PC-9 (cell line): ENCODE results near the gene FTL. TPM values are rescaled to one million over a fixed set of nuclear protein-coding genes. Genes with fewer than 3 reads are reported as not detected.

ENCODE experiments used
- BruUV-seq: library from RNA; stranded (reverse); fragments of 400-500 nt; replicated peaks from 2 replicates; lab custom pipeline; 2021; lab: Mats Ljungman, UMichigan
- CTCF ChIA-PET: fragments of 300-600 bp; sonication (Branson Sonifier 250); formaldehyde crosslinking; loops from one replicate; lab custom pipeline; 2022; ENCODE audit warnings: antibody characterized with exemption; lab: Charles Lee
- POLR2A ChIA-PET: fragments of 300-600 bp; sonication (Branson Sonifier 250); formaldehyde crosslinking; loops from one replicate; lab custom pipeline; 2022; ENCODE audit warnings: antibody characterized with exemption; ENCODE audit not compliant: unreplicated experiment; lab: Charles Lee
- DNase-seq, 2 experiments: peaks; one replicate each; pipeline versions ENCODE4 v3.0.0 to v3.0.0-alpha.2; 2015 to 2022; ENCODE audit warnings: mixed read lengths in 1 of 2
- H2AFZ ChIP-seq: fragments of 200-600 bp; sonication (generic); 2 replicates; pipeline ENCODE4 v1.8.1; 2017; ENCODE audit warnings: antibody characterized with exemption
- H3F3A ChIP-seq: fragments of 200-600 bp; sonication (generic); 2 replicates; pipeline ENCODE4 v1.8.1; 2017; ENCODE audit warnings: antibody characterized with exemption, mild to moderate bottlenecking, low read depth; ENCODE audit not compliant: insufficient read depth
- H3K27ac ChIP-seq: fragments of 200-600 bp; sonication (generic); 2 replicates; pipeline ENCODE4 v1.6.1; 2016; ENCODE audit warnings: mixed run types
- H3K27me3 ChIP-seq: fragments of 200-600 bp; sonication (generic); 2 replicates; pipeline ENCODE4 v1.6.1; 2016; ENCODE audit warnings: low read depth, mixed run types; ENCODE audit not compliant: insufficient read depth
- H3K36me3 ChIP-seq: fragments of 200-600 bp; sonication (generic); 2 replicates; pipeline ENCODE4 v1.6.1; 2016; ENCODE audit warnings: low read depth, mixed run types
- H3K4me1 ChIP-seq: fragments of 200-600 bp; sonication (generic); replicated peaks from 2 replicates; pipeline ENCODE4 v1.6.1; 2016; ENCODE audit warnings: mixed run types; ENCODE audit not compliant: insufficient read depth
- H3K4me2 ChIP-seq: fragments of 200-600 bp; sonication (generic); 2 replicates; pipeline ENCODE4 v1.6.1; 2017; ENCODE audit warnings: mixed run types
- H3K4me3 ChIP-seq: fragments of 200-600 bp; sonication (generic); 2 replicates; pipeline ENCODE4 v1.6.1; 2016; ENCODE audit warnings: mixed run types
- H3K79me2 ChIP-seq: fragments of 200-600 bp; sonication (generic); 2 replicates; pipeline ENCODE4 v1.6.1; 2017; ENCODE audit warnings: low read depth, mixed run types
- H3K9me2 ChIP-seq: fragments of 200-600 bp; sonication (generic); 2 replicates; pipeline ENCODE4 v1.8.1; 2017; ENCODE audit warnings: mild to moderate bottlenecking; ENCODE audit not compliant: insufficient read depth
- H3K9me3 ChIP-seq: fragments of 200-600 bp; sonication (generic); 2 replicates; pipeline ENCODE4 v1.8.1; 2016; ENCODE audit warnings: low read depth; ENCODE audit not compliant: insufficient read depth
- H4K20me1 ChIP-seq: fragments of 200-600 bp; sonication (generic); 2 replicates; pipeline ENCODE4 v1.8.1; 2017; ENCODE audit not compliant: insufficient read depth
- EZH2 ChIP-seq: fragments of 200-600 bp; sonication (generic); IDR thresholded peaks from 2 replicates; pipeline ENCODE4 v1.8.0; 2017; ENCODE audit warnings: antibody characterized with exemption, low read depth
- intact Hi-C: fragments of 100-400 bp; cut with micrococcal nuclease; formaldehyde crosslinking; loops from one replicate; pipeline ENCODE4 v1.10.0; 2022; ENCODE audit not compliant: unreplicated experiment
- microRNA-seq: library from miRNA; unstranded; fragments of <30 nt; microRNA quantifications from one replicate; pipeline ENCODE4 v1.2.0, GENCODE V29; 2021; ENCODE audit warnings: borderline number of aligned reads, borderline replicate concordance
- total RNA-seq: library from RNA; stranded (reverse); gene quantifications from 2 replicates; pipeline ENCODE4 v1.2.3, GENCODE V29; 2021
- TF ChIP-seq, protein P1 (sequence below): fragments of 200-600 bp; sonication (generic); conservative IDR thresholded peaks from 2 replicates; pipeline ENCODE4 v1.6.1; 2017; ENCODE audit warnings: mixed run types, antibody characterized with exemption, mild to moderate bottlenecking, moderate library complexity

The FTL gene
- total RNA-seq, 1 experiment from 2014 or later = 3,822 TPM

DNA sequence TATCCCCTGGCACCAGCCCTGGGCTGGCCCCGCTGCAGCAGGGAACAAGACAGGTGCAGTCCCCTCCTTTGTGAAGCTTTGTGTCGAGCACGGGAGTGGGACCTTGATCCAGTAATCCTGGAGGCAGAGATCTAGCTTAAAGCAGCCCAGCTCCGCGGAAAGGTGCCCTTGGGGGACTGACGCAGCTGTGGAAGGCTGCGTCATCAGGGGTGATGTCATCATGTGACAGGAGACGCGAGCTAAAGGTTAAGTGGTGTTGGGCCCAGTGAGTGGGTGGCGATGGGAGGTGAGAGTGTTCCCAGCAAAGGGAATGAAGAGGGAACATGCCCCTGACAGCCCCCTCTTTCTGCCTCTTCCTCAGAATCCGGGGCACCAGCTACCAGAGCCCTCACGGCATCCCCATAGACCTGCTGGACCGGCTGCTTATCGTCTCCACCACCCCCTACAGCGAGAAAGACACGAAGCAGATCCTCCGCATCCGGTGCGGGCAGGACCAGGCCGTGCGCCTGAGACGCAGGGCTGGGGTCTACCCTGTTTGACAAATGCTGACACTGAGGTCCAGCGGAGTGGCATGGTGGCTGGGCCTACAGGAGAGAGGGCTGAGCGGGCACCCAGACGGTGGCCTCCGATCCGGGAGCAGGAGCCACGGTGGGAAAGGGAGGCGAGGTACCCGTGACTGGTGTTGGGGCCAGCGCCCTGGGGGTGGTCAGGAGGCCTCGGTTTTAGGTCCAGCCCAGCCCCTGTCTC is 49.2 kb downstream of the FTL start:
- Histone ChIP-seq H4K20me1 (peaks cover 8% of the 10 kb centered on the region; the same call in 1 of the 2 replicates), H3K27ac (no peak overlapping the region), H3K9me2 (no peaks in the 10 kb centered on the region), H3K4me1 (peaks cover 9% of the 10 kb centered on the region; the same call in 1 of the 2 replicates), H3K4me2 (no peak overlapping the region), H2AFZ (no peak overlapping the region), H3K79me2 (no peaks in the 10 kb centered on the region), H3K4me3 (no peak overlapping the region), H3K36me3 (peaks cover 7% of the 10 kb centered on the region; the same call in 1 of the 2 replicates), H3F3A (peaks cover 20% of the 10 kb centered on the region), H3K9me3 (no peaks in the 10 kb centered on the region), H3K27me3 (no peaks in the 10 kb centered on the region)
- intact Hi-C loops = no loop called here
- ChIA-PET POLR2A (interaction anchor here (0.6 kb wide), 1 partner anchor 10 kb away, joined by 3 read pairs; no protein-coding TSS in a partner anchor), CTCF (no interaction called here)
- DNase-seq = no peak
- no TSS peak for BruUV-seq
- TF ChIP-seq EZH2 = no peak

DNA sequence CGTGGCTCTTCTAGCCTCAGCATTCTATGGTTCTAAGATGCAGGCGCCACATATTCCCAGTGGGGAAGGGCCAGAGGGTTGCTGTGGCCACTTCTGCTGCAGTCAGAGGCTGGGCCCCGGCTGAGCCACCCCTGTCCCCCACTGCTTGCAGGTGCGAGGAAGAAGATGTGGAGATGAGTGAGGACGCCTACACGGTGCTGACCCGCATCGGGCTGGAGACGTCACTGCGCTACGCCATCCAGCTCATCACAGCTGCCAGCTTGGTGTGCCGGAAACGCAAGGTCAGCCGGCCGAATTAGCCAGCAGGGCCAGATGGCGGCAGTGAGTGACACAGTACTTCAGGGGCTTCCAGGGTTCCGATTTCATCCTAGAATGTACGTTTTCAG is 49.8 kb downstream of the FTL start:
- H3K4me2 ChIP-seq = no peak overlapping the region
- TF ChIP-seq EZH2 = no peak
- TF ChIP-seq, protein P1, sequence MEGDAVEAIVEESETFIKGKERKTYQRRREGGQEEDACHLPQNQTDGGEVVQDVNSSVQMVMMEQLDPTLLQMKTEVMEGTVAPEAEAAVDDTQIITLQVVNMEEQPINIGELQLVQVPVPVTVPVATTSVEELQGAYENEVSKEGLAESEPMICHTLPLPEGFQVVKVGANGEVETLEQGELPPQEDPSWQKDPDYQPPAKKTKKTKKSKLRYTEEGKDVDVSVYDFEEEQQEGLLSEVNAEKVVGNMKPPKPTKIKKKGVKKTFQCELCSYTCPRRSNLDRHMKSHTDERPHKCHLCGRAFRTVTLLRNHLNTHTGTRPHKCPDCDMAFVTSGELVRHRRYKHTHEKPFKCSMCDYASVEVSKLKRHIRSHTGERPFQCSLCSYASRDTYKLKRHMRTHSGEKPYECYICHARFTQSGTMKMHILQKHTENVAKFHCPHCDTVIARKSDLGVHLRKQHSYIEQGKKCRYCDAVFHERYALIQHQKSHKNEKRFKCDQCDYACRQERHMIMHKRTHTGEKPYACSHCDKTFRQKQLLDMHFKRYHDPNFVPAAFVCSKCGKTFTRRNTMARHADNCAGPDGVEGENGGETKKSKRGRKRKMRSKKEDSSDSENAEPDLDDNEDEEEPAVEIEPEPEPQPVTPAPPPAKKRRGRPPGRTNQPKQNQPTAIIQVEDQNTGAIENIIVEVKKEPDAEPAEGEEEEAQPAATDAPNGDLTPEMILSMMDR = no peak
- no peak overlapping the region for H3K4me3 ChIP-seq
- no peaks in the 10 kb centered on the region for H3K79me2 ChIP-seq
- no peaks in the 10 kb centered on the region for H3K9me2 ChIP-seq
- H3K36me3 ChIP-seq = peaks cover 7% of the 10 kb centered on the region; the same call in 1 of the 2 replicates
- CTCF ChIA-PET = no interaction called here
- intact Hi-C loops = loop anchor here (5.0 kb wide), 1 partner anchor 42 kb away; the partner anchor contains the start of gene CGB7
- no peak for DNase-seq
- no TSS peak for BruUV-seq
- H2AFZ ChIP-seq = no peak overlapping the region
- H4K20me1 ChIP-seq = peaks cover 4% of the 10 kb centered on the region; the same call in 1 of the 2 replicates
- POLR2A ChIA-PET = no interaction called here
- H3K9me3 ChIP-seq = no peaks in the 10 kb centered on the region
- no peak overlapping the region for H3K27ac ChIP-seq
- H3K27me3 ChIP-seq = no peaks in the 10 kb centered on the region
- H3F3A ChIP-seq = peaks cover 20% of the 10 kb centered on the region
- H3K4me1 ChIP-seq = peaks cover 9% of the 10 kb centered on the region; the same call in 1 of the 2 replicates

DNA sequence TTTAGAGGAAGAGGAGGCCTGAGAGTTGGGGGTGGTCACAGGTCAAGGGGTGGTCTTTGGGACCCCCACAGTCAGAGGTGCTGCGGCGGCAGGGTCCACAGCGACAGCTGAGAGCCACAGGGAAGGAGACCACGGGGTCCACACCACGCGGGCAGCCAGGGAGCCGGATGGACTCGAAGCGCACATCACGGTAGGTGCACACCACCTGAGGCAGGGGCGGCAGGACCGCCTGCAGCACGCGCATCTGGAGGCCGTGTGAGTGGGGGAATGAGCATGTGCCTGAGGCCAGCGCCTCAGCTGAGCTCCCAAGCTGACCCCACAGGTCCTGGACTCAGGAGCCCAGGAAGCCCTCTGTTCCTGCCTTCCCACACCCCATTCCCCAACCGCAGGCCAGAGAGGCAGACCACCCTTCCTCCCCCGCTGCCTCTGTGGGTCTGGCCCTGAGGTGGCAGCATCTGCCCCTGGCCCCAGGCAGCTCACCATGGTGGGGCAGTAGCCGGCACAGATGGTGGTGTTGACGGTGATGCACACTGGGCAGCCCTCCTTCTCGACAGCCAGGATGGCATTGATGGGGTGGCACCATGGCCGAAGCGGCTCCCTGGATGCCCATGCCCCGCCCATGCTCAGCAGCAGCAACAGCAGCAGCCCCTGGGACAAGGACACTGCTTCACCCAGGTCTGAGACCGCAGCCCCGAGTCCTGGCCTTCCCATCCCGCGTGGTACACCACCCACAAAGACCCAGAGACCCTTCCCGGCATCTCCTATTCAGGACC is 51.1 kb downstream of the FTL start:
- H3K9me2 ChIP-seq = no peaks in the 10 kb centered on the region

More for the DNA sequence above, 51.1 kb downstream of the FTL start:
- Histone ChIP-seq H3K9me3 (no peaks in the 10 kb centered on the region), H3K4me1 (peaks cover 9% of the 10 kb centered on the region; the same call in 1 of the 2 replicates), H3K27me3 (no peaks in the 10 kb centered on the region), H3K27ac (no peak overlapping the region), H4K20me1 (no peaks in the 10 kb centered on the region), H2AFZ (no peak overlapping the region), H3K79me2 (no peaks in the 10 kb centered on the region), H3K36me3 (peaks cover 7% of the 10 kb centered on the region; the same call in 1 of the 2 replicates), H3K4me3 (no peak overlapping the region), H3F3A (peaks cover 31% of the 10 kb centered on the region), H3K4me2 (no peak overlapping the region)
- POLR2A ChIA-PET = interaction anchor here (0.5 to 0.6 kb wide), 2 partner anchors 48 to 71 kb away, joined by 3 to 25 read pairs; no protein-coding TSS in a partner anchor
- no peak for TF ChIP-seq EZH2
- TF ChIP-seq, protein P1 = no peak
- CTCF ChIA-PET = no interaction called here
- intact Hi-C loops = loop anchor here (5.0 kb wide), 1 partner anchor 41 kb away; the partner anchor contains the start of gene CGB7
- BruUV-seq = no TSS peak
- DNase-seq = no peak

Small RNA genes within 50 kb of the gene (microRNA-seq; reads per million reads assigned to microRNA genes)
- gene MIR6798 = not detected

Other genes starting within 250 kb of the FTL start
- gene MAMSTR, start 245.6 kb upstream of the FTL start, total RNA-seq = 2.6 and 3.9 TPM in 2 replicates
- gene RASIP1, start 224.7 kb upstream of the FTL start, total RNA-seq = 1.3 and 1.4 TPM in 2 replicates
- gene IZUMO1, start 218.4 kb upstream of the FTL start, total RNA-seq = 2.2 and 3.0 TPM in 2 replicates
- 7.9 and 9.6 TPM in 2 replicates for gene FUT1, start 212.7 kb upstream of the FTL start, total RNA-seq
- 0.41 and 0.78 TPM in 2 replicates for gene FGF21, start 209.8 kb upstream of the FTL start, total RNA-seq
- 69.7 and 70.5 TPM in 2 replicates for gene BCAT2, start 154.3 kb upstream of the FTL start, total RNA-seq
- gene HSD17B14, start 128.8 kb upstream of the FTL start, total RNA-seq = 20.7 and 33.6 TPM in 2 replicates
- 0.79 and 1.8 TPM in 2 replicates for gene PLEKHA4, start 96.7 kb upstream of the FTL start, total RNA-seq
- gene PPP1R15A, start 92.9 kb upstream of the FTL start, total RNA-seq = 49.5 and 53.6 TPM in 2 replicates
- gene TULP2, start 66.6 kb upstream of the FTL start, total RNA-seq = not detected in 2 replicates
- gene NUCB1, start 65.0 kb upstream of the FTL start, total RNA-seq = 185 and 216 TPM in 2 replicates
- gene DHDH, start 31.6 kb upstream of the FTL start, total RNA-seq = 2.0 and 2.4 TPM in 2 replicates
- 140 and 198 TPM in 2 replicates for gene BAX, start 10.4 kb upstream of the FTL start, total RNA-seq
- 47.5 and 54.2 TPM in 2 replicates for gene GYS1, start 28.0 kb downstream of the FTL start, total RNA-seq
- gene RUVBL2, start 28.6 kb downstream of the FTL start, total RNA-seq = 175 and 179 TPM in 2 replicates
- 1.6 and 3.5 TPM in 2 replicates for gene LHB, start 51.8 kb downstream of the FTL start, total RNA-seq
- gene CGB3, start 59.0 kb downstream of the FTL start, total RNA-seq = not detected in 2 replicates
- not detected in 2 replicates for gene CGB2, start 66.6 kb downstream of the FTL start, total RNA-seq
- 0.83 TPM in 1 of 2 replicates, not detected in the other for gene CGB1, start 71.6 kb downstream of the FTL start, total RNA-seq
- 1.1 and 1.9 TPM in 2 replicates for gene CGB5, start 78.5 kb downstream of the FTL start, total RNA-seq
- 1.0 and 5.3 TPM in 2 replicates for gene CGB8, start 83.8 kb downstream of the FTL start, total RNA-seq
- gene CGB7, start 92.4 kb downstream of the FTL start, total RNA-seq = 4.8 and 6.8 TPM in 2 replicates
- gene NTF4, start 99.5 kb downstream of the FTL start, total RNA-seq = 14.0 and 18.6 TPM in 2 replicates
- gene KCNA7, start 107.4 kb downstream of the FTL start, total RNA-seq = not detected in 2 replicates
- 151 and 199 TPM in 2 replicates for gene SNRNP70, start 120.1 kb downstream of the FTL start, total RNA-seq
- gene LIN7B, start 149.1 kb downstream of the FTL start, total RNA-seq = 6.5 and 7.0 TPM in 2 replicates
- 1.5 and 3.0 TPM in 2 replicates for gene C19orf73, start 153.8 kb downstream of the FTL start, total RNA-seq
- 8.3 and 10.1 TPM in 2 replicates for gene PPFIA3, start 154.2 kb downstream of the FTL start, total RNA-seq
- 0.50 TPM in 1 of 2 replicates, not detected in the other for gene HRC, start 190.1 kb downstream of the FTL start, total RNA-seq
- 43.8 and 62.3 TPM in 2 replicates for gene TRPM4, start 192.5 kb downstream of the FTL start, total RNA-seq